HUES6 (cell line): Measurements from ENCODE around the gene KIAA1755.
"Not testable (repeated sequence)": the region's sequence is repeated elsewhere in the genome, so short reads cannot be mapped to it uniquely, and the experiment has no call there.

ENCODE experiments used
- H3K27ac ChIP-seq: 2 replicates; pipeline ENCODE4 v1.7.0; 2013; ENCODE audit warnings: low read depth, mild to moderate bottlenecking, low read length, inconsistent platforms
- H3K27me3 ChIP-seq: 2 replicates; pipeline ENCODE4 v1.6.1; 2013; ENCODE audit warnings: low read length; ENCODE audit not compliant: control insufficient read depth, insufficient read depth
- H3K36me3 ChIP-seq: 2 replicates; pipeline ENCODE4 v1.6.1; 2013; ENCODE audit warnings: low read length; ENCODE audit not compliant: control insufficient read depth, insufficient read depth
- H3K4me1 ChIP-seq: 2 replicates; pipeline ENCODE4 v1.6.1; 2013; ENCODE audit warnings: low read length; ENCODE audit not compliant: control insufficient read depth, insufficient read depth
- H3K4me3 ChIP-seq: 2 replicates; pipeline ENCODE4 v1.5.1; 2013; ENCODE audit warnings: low read depth, low read length
- H3K9ac ChIP-seq: one replicate; pipeline ENCODE4 v1.6.1; 2013; ENCODE audit warnings: mild to moderate bottlenecking, low read length
- H3K9me3 ChIP-seq: 2 replicates; pipeline ENCODE4 v1.6.1; 2013; ENCODE audit warnings: low read depth, low read length; ENCODE audit not compliant: control insufficient read depth, insufficient read depth

KIAA1755 gene

DNA sequence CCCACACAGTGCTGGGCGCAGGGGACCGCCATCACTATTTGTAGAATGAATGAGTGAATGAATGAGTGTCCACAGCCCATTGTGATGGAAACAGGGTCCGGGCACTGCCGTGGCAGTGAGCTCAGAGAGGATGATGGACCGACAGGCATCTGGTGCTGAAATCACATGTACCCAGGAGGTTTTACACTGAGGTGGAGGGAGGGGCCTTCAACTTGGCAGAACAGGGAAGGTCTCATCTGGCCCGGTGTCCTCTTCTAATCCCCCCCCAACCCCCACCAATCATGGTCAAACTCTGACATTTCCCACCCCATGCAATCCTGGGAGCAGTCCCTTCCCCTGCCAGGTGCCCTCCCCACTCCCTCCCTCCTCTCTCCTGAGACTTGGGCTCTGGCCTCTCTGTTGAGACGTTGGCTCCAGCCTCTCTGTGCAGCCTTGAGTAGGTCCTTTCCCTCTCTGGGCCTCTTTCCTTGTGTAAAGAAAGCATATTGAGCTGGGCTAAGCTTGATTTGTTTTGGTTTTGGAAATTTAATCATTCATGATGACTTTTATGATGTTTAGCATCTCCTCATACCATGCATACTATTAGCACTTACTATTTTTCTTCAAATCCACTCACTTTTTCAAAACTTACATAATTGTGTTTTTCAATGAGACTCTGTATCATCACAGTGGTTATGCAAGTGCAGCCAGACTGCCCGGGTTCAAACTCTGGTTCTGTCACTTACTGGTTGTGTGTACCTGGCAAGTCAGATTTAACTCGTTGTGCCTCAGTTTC lies 10.8 kb downstream of the KIAA1755 start:
- H3K9ac ChIP-seq: no peak overlapping the region

GRCh38 chr20:38248133-38248532 lies 12.4 kb downstream of the KIAA1755 start:
- no peak overlapping the region for H3K9ac ChIP-seq
- H3K9me3 ChIP-seq: peaks cover 19% of the 10 kb centered on the region
- no peak overlapping the region for H3K27ac ChIP-seq
- no peak overlapping the region for H3K4me3 ChIP-seq
- H3K36me3 ChIP-seq: no peaks in the 10 kb centered on the region
- peaks cover 11% of the 10 kb centered on the region for H3K4me1 ChIP-seq
- no peaks in the 10 kb centered on the region for H3K27me3 ChIP-seq

More for the DNA sequence above, 10.8 kb downstream of the KIAA1755 start:
- Histone ChIP-seq H3K4me3 (no peak overlapping the region), H3K27ac (no peak overlapping the region), H3K4me1 (peaks cover 11% of the 10 kb centered on the region), H3K27me3 (no peaks in the 10 kb centered on the region), H3K36me3 (no peaks in the 10 kb centered on the region), H3K9me3 (peaks cover 5% of the 10 kb centered on the region; the same call in 1 of the 2 replicates)

GRCh38 chr20:38247725-38248124 lies 12.8 kb downstream of the KIAA1755 start:
- not testable (repeated sequence) for H3K27me3 ChIP-seq, H3K9ac ChIP-seq, H3K27ac ChIP-seq, H3K36me3 ChIP-seq, H3K4me3 ChIP-seq, H3K4me1 ChIP-seq
- H3K9me3 ChIP-seq: peaks cover 23% of the 10 kb centered on the region

- no peaks in the 10 kb centered on the region for H3K27me3 ChIP-seq
- H3K4me1 ChIP-seq: peaks cover under 1% of the 10 kb centered on the region; the same call in 1 of the 2 replicates
- H3K9me3 ChIP-seq: peaks cover 28% of the 10 kb centered on the region
- no peaks in the 10 kb centered on the region for H3K36me3 ChIP-seq
- no peak overlapping the region for H3K27ac ChIP-seq
- no peak overlapping the region for H3K4me3 ChIP-seq
- H3K9ac ChIP-seq: no peak overlapping the region
Observed at GRCh38 chr20:38247166-38247509, 13.4 kb downstream of the KIAA1755 start.

DNA sequence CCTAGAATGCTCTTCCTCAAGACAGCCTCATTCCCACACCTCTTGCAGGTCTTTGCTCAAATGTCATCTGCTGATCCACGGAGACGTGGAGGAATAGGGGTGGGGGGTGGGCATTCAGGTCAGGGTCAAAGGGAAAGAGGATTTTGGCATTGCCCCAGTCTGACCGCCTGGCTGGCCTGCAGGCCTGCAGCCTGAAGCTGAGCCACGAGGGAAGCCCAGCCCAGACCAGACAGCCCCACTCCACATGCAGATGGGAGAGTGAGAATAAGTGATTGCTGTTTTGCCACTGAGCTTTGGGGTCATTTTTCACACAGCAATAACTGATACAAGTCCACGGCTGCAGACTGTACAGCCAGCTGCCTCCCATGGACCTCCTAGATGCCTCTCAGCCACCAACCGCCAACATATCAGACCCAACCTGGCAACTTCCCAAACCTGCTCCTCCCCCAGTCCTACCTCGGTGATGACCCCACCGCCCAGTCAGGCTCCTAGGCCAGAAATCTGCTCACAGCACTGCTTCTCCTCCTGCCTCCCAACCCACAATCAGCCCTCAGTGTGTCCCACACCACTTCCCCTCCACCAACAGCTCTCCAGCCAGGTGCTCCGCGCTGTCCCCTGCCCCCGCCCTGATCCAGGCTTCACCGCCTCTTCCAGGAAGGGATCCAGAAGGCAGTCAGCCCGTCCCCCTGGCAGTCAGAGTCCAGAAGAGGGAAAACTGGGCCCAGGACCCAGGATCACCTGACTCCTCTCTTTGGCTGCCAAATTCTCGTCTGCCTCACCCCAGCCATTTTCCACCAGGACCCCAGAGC lies 14.0 kb downstream of the KIAA1755 start:
- Histone ChIP-seq H3K27ac (no peak overlapping the region), H3K4me3 (no peak overlapping the region), H3K9ac (no peak overlapping the region), H3K9me3 (peaks cover 34% of the 10 kb centered on the region), H3K36me3 (no peaks in the 10 kb centered on the region), H3K4me1 (no peaks in the 10 kb centered on the region), H3K27me3 (no peaks in the 10 kb centered on the region)

DNA sequence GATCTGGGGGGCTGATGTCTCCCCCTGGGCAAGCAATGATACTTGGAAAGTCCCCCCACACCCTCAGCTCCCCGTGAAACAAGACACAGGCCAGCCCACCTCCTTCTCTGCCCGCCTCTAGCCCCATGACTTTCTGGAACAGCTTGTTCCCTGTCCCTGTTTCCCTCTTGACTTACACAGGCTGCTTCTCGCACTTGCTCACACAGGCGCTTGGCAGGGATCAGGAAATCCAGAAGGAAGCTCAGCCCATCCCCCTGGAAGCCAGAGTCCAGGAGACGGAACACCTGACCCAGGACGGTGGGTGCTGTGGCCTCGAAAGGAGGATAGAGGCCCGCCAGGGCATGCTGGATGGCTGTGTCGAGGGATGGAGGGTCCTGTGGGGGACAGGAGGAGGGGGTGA lies 14.8 kb downstream of the KIAA1755 start:
- H3K27ac ChIP-seq: no peak overlapping the region
- no peaks in the 10 kb centered on the region for H3K27me3 ChIP-seq
- no peak overlapping the region for H3K9ac ChIP-seq
- H3K4me3 ChIP-seq: no peak overlapping the region
- H3K4me1 ChIP-seq: no peaks in the 10 kb centered on the region
- peaks cover 41% of the 10 kb centered on the region for H3K9me3 ChIP-seq
- H3K36me3 ChIP-seq: no peaks in the 10 kb centered on the region

- Histone ChIP-seq H3K9ac (no peak overlapping the region), H3K27me3 (no peaks in the 10 kb centered on the region), H3K4me1 (no peaks in the 10 kb centered on the region), H3K4me3 (no peak overlapping the region), H3K36me3 (no peaks in the 10 kb centered on the region), H3K27ac (no peak overlapping the region), H3K9me3 (peaks cover 45% of the 10 kb centered on the region)
Observed at GRCh38 chr20:38243709-38244020, 16.9 kb downstream of the KIAA1755 start.

GRCh38 chr20:38242848-38243708 lies 17.5 kb downstream of the KIAA1755 start:
- H3K4me1 ChIP-seq: no peaks in the 10 kb centered on the region
- H3K27ac ChIP-seq: no peak overlapping the region
- no peak overlapping the region for H3K9ac ChIP-seq
- no peak overlapping the region for H3K4me3 ChIP-seq
- H3K9me3 ChIP-seq: peaks cover 45% of the 10 kb centered on the region
- no peaks in the 10 kb centered on the region for H3K27me3 ChIP-seq
- no peaks in the 10 kb centered on the region for H3K36me3 ChIP-seq

DNA sequence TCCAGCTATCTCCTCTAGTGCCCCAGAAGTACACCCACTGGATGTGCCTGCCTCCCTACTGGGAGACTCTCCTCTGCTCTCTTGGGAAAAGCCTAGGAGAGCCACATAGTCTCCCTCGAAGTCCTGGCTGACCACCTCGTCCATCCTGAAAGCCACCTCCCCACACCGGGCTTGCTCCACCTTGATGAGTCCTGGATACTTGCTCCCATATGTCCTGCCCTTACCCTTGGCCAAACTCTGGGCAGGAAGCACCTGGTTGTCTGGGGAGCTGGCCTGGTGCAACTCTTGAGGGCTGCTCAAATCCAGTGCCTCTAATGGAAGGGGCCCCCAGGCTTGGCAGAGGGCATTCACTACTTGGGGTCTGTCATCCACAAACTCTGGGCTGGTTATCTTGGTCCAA lies 19.3 kb downstream of the KIAA1755 start:
- Histone ChIP-seq H3K27me3 (no peaks in the 10 kb centered on the region), H3K9ac (no peak overlapping the region), H3K4me3 (no peak overlapping the region), H3K27ac (no peak overlapping the region), H3K4me1 (no peaks in the 10 kb centered on the region), H3K9me3 (peaks cover 45% of the 10 kb centered on the region), H3K36me3 (no peaks in the 10 kb centered on the region)

- Histone ChIP-seq H3K9me3 (peaks cover 43% of the 10 kb centered on the region), H3K9ac (no peak overlapping the region), H3K36me3 (no peaks in the 10 kb centered on the region), H3K27ac (no peak overlapping the region), H3K4me3 (no peak overlapping the region), H3K27me3 (no peaks in the 10 kb centered on the region; the same call in 1 of the 2 replicates), H3K4me1 (no peaks in the 10 kb centered on the region)
Observed at GRCh38 chr20:38239441-38239840, 21.1 kb downstream of the KIAA1755 start.

- Histone ChIP-seq H3K36me3 (no peaks in the 10 kb centered on the region), H3K27me3 (no peaks in the 10 kb centered on the region; the same call in 1 of the 2 replicates), H3K9me3 (peaks cover 37% of the 10 kb centered on the region), H3K27ac (no peak overlapping the region), H3K4me3 (no peak overlapping the region), H3K9ac (no peak overlapping the region), H3K4me1 (no peaks in the 10 kb centered on the region)
Observed at GRCh38 chr20:38238829-38239228, 21.7 kb downstream of the KIAA1755 start.
